Middle frontal gyrus (tissue), 1 donor: ENCODE data around the gene RAMACL.

Experiments
- DNase-seq: peaks from one replicate; pipeline ENCODE4 v3.0.0-alpha.2; 2015; ENCODE audit warnings: low spot score; ENCODE audit errors: extremely low spot score

Gene RAMACL

GRCh38 chr6:166578536-166579236, 7.8 kb downstream of the RAMACL start:
- DNase-seq: no peak

- peak; percentile 52 for DNase-seq
Observed at GRCh38 chr6:166575205-166575604, 11.3 kb downstream of the RAMACL start.

DNA sequence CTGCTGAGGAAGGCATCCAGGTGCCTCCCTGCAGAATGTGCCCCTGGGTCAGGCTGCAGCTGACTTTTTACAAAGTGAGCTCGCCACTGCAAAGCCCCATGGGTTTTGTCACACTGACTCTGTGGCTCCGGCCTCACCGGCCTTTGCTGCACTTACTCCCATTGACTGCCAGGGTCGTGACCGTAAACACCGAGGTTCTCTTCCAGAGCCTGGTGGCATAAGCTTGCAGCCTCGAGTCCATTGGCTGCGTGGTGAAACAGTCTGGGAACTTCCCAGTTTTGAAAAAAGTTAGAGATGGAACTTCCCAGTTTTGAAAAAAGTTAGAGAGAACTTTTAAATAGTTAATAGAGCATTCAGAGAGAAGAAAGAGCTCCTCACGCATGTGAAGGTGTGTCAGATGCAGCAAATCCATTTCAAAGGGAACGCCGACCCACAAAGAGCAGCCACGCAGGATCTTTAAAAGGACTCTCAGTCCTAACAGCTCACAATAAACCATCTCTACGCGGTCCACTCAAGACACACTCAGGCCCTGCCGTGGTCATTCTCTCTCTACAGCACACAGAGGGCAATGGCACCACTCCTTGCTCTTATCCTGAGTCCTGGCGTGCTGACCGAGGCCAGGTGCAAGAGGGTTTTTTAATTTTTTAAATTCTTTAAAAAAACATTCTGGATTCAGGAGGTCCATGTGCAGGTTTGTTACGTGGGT, 12.8 kb downstream of the RAMACL start:
- no peak for DNase-seq

GRCh38 chr6:166572370-166573261, 13.9 kb downstream of the RAMACL start:
- DNase-seq: no peak

GRCh38 chr6:166570929-166571713, 15.4 kb downstream of the RAMACL start:
- DNase-seq: no peak

DNA sequence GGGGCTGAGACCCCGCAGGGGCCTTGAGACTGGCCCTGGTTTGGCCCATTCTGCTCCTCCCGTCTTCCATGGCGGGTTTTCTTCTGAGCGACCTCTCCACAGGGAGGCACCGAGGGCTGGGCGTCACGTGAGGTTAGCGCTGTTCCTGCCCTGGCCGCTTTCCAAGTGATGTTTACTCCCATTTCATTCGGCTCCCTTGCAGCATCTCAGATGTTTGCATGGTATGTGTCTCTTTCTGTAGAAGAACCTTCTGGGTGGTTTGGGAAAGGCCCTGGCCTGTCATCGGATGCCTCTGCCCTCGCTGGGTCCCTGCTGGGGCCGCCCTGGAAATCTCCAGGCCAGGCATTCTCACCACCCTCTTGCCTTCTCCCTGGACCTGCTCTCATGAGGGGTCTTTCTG, 17.3 kb downstream of the RAMACL start:
- no peak for DNase-seq

DNA sequence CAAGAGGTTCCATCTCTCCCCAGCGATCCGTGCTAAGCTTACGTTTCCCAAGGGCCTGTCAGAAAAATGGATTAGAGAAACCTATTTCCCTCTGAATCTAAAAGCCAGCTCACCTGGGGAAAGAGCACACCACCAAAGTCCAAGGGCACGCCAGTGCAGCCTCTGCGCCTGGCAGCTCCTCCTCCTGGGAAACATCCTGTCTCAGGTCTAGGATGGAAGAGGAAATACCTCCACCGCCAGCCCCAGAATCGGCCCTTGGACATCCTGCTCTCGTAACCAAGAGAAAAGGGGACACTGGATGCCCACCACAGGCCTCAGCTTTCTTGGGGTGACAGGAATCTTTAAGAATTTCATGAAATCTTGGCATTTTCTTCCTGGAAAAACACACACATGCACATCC, 18.7 kb downstream of the RAMACL start:
- DNase-seq: no peak

- DNase-seq: no peak
Observed at GRCh38 chr6:166567107-166567506, 19.4 kb downstream of the RAMACL start.

DNA sequence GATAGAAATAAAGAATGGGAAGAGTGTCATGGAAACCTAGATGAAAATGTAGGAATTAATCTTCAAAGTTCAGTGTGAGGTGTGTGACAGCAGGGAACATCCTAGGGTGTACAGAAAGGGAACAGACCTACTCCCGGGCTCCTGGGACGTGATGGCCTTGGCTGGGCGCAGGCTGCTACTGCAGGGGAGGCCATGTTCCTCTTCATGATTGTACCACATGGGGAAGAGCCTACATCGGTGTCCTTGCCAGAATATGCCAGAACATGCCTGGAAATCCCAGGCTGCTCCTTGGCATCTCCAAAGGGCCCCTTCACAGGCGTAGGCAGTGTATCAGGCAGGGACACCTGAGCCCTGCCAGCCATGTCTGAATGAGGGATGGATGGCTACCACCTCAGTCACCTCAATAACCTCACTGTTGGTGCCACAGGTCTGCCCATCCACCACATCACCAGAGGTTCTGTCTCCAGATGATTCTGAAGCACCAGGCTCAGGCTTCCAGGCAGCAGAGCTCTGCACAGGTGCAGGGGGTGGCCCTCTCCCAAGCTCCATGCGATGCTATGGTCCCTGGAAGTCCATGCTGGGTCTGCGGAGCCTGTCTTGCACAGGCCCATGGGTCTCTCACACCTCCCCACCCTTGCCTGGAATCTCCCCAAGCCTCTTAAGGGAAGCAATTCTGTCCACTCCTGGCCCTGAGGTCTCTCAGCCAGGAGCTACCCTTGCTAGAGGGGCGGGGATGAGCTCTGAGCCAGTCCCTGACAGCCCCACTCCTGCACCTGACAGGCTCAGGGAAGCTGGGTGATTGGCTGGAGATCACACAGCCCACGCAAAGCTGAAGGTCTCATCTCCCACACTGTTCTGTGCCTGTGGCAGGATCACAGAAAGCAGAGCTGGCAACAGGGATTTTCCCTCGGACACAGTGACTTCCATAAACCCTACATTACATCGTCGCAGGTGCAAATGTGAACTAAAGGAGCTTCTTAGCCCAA, 20.2 kb downstream of the RAMACL start:
- DNase-seq: no peak

- DNase-seq: no peak
Observed at GRCh38 chr6:166565084-166565967, 21.2 kb downstream of the RAMACL start.

- no peak for DNase-seq
Observed at GRCh38 chr6:166563805-166564204, 22.7 kb downstream of the RAMACL start.

DNA sequence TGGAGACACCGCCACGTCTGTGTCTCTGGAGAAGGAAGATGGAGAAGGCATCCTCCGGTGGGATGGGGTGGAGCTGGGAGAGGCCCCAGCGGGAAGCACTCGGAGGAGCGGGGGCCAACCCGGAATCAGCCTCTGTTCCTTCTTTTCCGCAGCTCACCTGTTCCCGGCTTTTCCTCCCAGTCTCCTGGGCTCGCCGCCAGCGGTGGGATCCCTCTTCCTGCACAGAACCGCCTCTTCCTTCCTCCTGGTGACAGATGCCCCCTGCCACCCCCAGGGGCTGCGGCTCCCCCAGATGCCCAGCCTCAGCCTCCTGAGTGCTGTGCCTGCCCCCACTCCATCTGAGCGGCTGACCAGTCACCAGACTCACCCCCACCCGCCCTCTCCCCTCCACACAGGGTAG, 23.3 kb downstream of the RAMACL start:
- DNase-seq: no peak

GRCh38 chr6:166562726-166563125, 23.8 kb downstream of the RAMACL start:
- DNase-seq: no peak

DNA sequence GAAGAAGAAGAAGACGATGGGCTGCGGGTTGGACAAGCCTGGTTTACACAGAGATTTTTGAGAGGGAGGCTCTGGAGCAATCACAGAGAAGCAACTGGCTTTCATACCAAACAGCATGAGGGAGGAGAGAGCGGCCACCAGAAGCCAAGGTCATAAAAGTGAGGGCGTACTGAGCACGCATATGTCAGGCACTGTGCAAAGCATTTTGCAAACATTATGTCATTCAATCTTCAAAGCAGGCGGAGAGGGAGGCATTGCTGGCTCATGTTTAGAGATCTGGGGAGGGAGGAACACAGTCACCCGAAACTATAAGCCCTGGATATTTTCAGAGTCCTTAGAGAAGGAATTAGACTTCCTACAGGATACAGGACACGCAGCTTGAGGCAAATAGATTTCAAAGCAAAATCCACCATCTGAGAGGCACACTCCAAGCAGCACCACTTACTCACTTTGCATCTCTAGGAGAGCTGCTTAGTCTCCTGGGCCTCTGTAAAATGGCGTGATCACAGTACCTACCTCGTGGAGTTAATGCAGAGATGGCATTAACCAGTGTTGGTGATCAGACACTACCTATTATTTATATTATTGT, 24.6 kb downstream of the RAMACL start:
- no peak for DNase-seq

DNA sequence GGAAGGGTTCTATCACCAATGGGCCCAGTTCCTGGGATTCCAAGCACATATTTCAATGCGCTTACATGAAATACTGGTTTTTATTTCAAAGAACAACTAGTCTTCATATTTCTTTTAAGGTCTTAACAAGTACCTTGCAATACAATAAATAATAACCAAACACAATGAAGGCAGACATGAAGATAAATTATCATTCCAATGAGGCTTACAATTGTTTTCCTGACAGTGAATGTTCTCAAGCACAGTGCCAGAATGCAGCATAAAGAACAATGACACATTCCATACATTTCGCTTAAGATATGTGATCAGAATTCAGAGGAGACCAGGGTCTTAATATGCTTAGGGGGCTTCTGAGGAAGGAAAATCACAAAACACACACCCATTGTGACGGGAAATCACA, 26.3 kb downstream of the RAMACL start:
- DNase-seq: no peak

- no peak for DNase-seq
Observed at GRCh38 chr6:166559662-166560061, 26.8 kb downstream of the RAMACL start.

GRCh38 chr6:166559211-166559610, 27.3 kb downstream of the RAMACL start:
- no peak for DNase-seq

GRCh38 chr6:166558156-166559005, 28.1 kb downstream of the RAMACL start:
- no peak for DNase-seq
